ENCODE results near the gene CATSPERE. TPM values are rescaled to one million over a fixed set of nuclear protein-coding genes. Genes with fewer than 3 reads are reported as not detected.
A peak's percentile ranks its signal among the peaks of the same experiment; 100 is the strongest.

Gene CATSPERE
- total and polyA plus RNA-seq, 2 of the 8 experiments (the other 6 are each of a cell fraction or from before 2014, with no cell fraction given) = 0.05 to 0.45 TPM

- POLR2A ChIA-PET (ENCODE audit: partially characterized antibody) = interaction anchor here (0.7 to 1.4 kb wide), 8 partner anchors 9 to 193 kb away, joined by 3 to 6 read pairs (median 4); partner anchors contain the start of gene CATSPERE
Observed at GRCh38 chr1:244654108-244655038, 193.3 kb downstream of the CATSPERE start.

More at GRCh38 chr1:244654108-244655038, 193.3 kb downstream of the CATSPERE start:
- peak overlapping the region; percentile 76 to 89 (median 88) for H3K4me3 ChIP-seq (ENCODE audit: extremely low read depth in 1 of 4, insufficient read depth in 2 of 4, low read depth in 3 of 4, low read length in 4 of 4)
- H3K79me2 ChIP-seq (ENCODE audit: control insufficient read depth in 1 of 2, insufficient read depth in 2 of 2, low read length in 2 of 2) = peaks cover 25 to 61% of the 10 kb centered on the region in 2 experiments
- no peaks in the 10 kb centered on the region for H3K27me3 ChIP-seq (replicated peaks in 1 of 4; ENCODE audit: control insufficient read depth in 3 of 4, extremely low read depth in 1 of 4, insufficient read depth in 3 of 4, low read length in 3 of 4)
- H4K8ac ChIP-seq (ENCODE audit: extremely low read depth, insufficient read depth, low read length) = no peak overlapping the region
- no peak overlapping the region for H2BK120ac ChIP-seq (replicated peaks; ENCODE audit: low read depth, low read length)
- H2AFZ ChIP-seq (ENCODE audit: low read length) = no peak overlapping the region
- peaks cover 1 to 8% of the 10 kb centered on the region in 2 experiments for H4K20me1 ChIP-seq (replicated peaks in 1 of 2; ENCODE audit: control insufficient read depth in 1 of 2, insufficient read depth in 2 of 2, low read length in 2 of 2)
- TF ChIP-seq SP4 (IDR thresholded peaks at IDR 0.05; ENCODE audit: low read length) = no peak
- TF ChIP-seq EP300 (IDR thresholded peaks at IDR 0.05; ENCODE audit: borderline replicate concordance in 1 of 2, low read depth in 2 of 2, low read length in 2 of 2) = no peak
- TF ChIP-seq SAP30 (IDR thresholded peaks at IDR 0.05; ENCODE audit: insufficient read depth, insufficient replicate concordance, low read length) = peak; percentile 17
- TF ChIP-seq CHD1 (IDR thresholded peaks at IDR 0.05; ENCODE audit: low read depth, low read length) = no peak
- no peak for TF ChIP-seq TAF7 (optimal IDR thresholded peaks at IDR 0.05; ENCODE audit: borderline replicate concordance, low read depth, low read length)
- TF ChIP-seq SIN3A (conservative IDR thresholded peaks at IDR 0.05 in 1 of 2, IDR thresholded peaks at IDR 0.05 in 1 of 2; ENCODE audit: low read depth in 1 of 2, low read length in 2 of 2) = 0 out of 4 replicates have a peak, but pooled peaks of 1 of the 2 experiments have one; percentile 15
- H3K9me3 ChIP-seq (ENCODE audit: insufficient read depth in 2 of 2, low read depth in 1 of 2, low read length in 1 of 2) = no peaks in the 10 kb centered on the region
- 15% methylated on average over 8 of the region's 8 CpGs; no CpG with 5 or more reads in 1 of the 2 experiments for WGBS, 2 experiments (ENCODE audit: extremely low coverage in 1 of 2, insufficient coverage in 1 of 2, insufficient read length in 1 of 2, insufficient replicate concordance in 2 of 2, low coverage in 1 of 2, low lambda C conversion rate in 2 of 2, missing lambda C conversion rate in 1 of 2)
- no peak overlapping the region; the same call in 1 of the 2 replicates for H2BK5ac ChIP-seq (ENCODE audit: low read depth, low read length)
- DNase-seq (ENCODE audit: low read depth in 1 of 2, low spot score in 2 of 2) (no peak), FAIRE-seq (no peak)
- H3K18ac ChIP-seq (ENCODE audit: extremely low read depth, low read length) = no peak overlapping the region
- H3K56ac ChIP-seq (replicated peaks; ENCODE audit: insufficient read length, low read depth, low read length) = no peak overlapping the region
- H3K27ac ChIP-seq (ENCODE audit: low read depth, low read length) = 0 out of 2 replicates have a peak overlapping the region, but pooled peaks have one; percentile 74
- no peak overlapping the region for H3K23ac ChIP-seq (ENCODE audit: insufficient read length)
- CTCF ChIA-PET (ENCODE audit: partially characterized antibody) = interaction anchor here (1.6 to 4.4 kb wide), 2 partner anchors 18 to 50 kb away, joined by 4 to 20 read pairs; no protein-coding TSS in a partner anchor
- no peak overlapping the region for H4K91ac ChIP-seq (replicated peaks; ENCODE audit: insufficient read length, low read length)
- peaks cover 2% of the 10 kb centered on the region; the same call in 1 of the 2 replicates for H3K23me2 ChIP-seq (ENCODE audit: low read depth, low read length)
- H2BK15ac ChIP-seq (ENCODE audit: low read length) = no peak overlapping the region
- no peak overlapping the region for H3K14ac ChIP-seq (ENCODE audit: insufficient read length)
- H3K79me1 ChIP-seq (ENCODE audit: low read depth, low read length) = peaks cover 3% of the 10 kb centered on the region; the same call in 1 of the 2 replicates
- peak overlapping the region; percentile 75 to 88 (median 82) for H3K9ac ChIP-seq (replicated peaks in 1 of 4; ENCODE audit: extremely low read depth in 1 of 4, low read depth in 3 of 4, low read length in 3 of 4)
- H2AK5ac ChIP-seq (ENCODE audit: low read depth, low read length) = no peak overlapping the region
- peak overlapping the region; percentile 63 to 87 for H3K4me2 ChIP-seq (ENCODE audit: insufficient read depth in 1 of 2, low read depth in 2 of 2, low read length in 2 of 2)
- no peak overlapping the region for H2BK20ac ChIP-seq (ENCODE audit: low read length)
- H3K36me3 ChIP-seq (ENCODE audit: control insufficient read depth in 2 of 4, insufficient read depth in 4 of 4, low read length in 3 of 4) = peaks cover 0 to 16% (median 4%) of the 10 kb centered on the region in 4 experiments; a peak in 3 of 8 replicates
- peaks cover 2 to 19% (median 13%) of the 10 kb centered on the region in 4 experiments; a peak in 6 of 7 replicates for H3K4me1 ChIP-seq (replicated peaks in 1 of 4; ENCODE audit: control insufficient read depth in 3 of 4, insufficient read depth in 4 of 4, low read length in 3 of 4)
- H2BK12ac ChIP-seq (ENCODE audit: low read depth, low read length) = no peak overlapping the region
- no peak overlapping the region for H4K5ac ChIP-seq (ENCODE audit: insufficient read length, low read depth, low read length)
- no peak overlapping the region for H3K4ac ChIP-seq (replicated peaks; ENCODE audit: insufficient read length, low read depth, low read length)
